Smooth muscle cell (in vitro differentiated cells): ENCODE measurements around the gene LYZL2. TPM values are rescaled to one million over a fixed set of nuclear protein-coding genes. Genes with fewer than 3 reads are reported as not detected.
"Not testable (repeated sequence)": the region's sequence is repeated elsewhere in the genome, so short reads cannot be mapped to it uniquely, and the experiment has no call there.

ENCODE experiments used
- DNase-seq: peaks from one replicate; lab custom pipeline; 2025; ENCODE audit not compliant: unreplicated experiment; lab: John Stamatoyannopoulos, UW
- H2AFZ ChIP-seq: fragments of 200-600 bp; sonication (generic); 2 replicates; pipeline ENCODE4 v1.6.0; 2016; ENCODE audit warnings: antibody characterized with exemption, low read depth, mild to moderate bottlenecking
- H3F3A ChIP-seq: fragments of 200-600 bp; sonication (generic); 2 replicates; pipeline ENCODE4 v1.6.0; 2017; ENCODE audit warnings: antibody characterized with exemption, low read depth
- H3K27ac ChIP-seq: fragments of 200-600 bp; sonication (generic); 2 replicates; pipeline ENCODE4 v1.5.1; 2016; ENCODE audit warnings: low read depth, mild to moderate bottlenecking
- H3K27me3 ChIP-seq: fragments of 200-600 bp; sonication (generic); 2 replicates; pipeline ENCODE4 v1.6.1; 2016; ENCODE audit warnings: low read depth, mild to moderate bottlenecking
- H3K36me3 ChIP-seq: fragments of 200-600 bp; sonication (generic); 2 replicates; pipeline ENCODE4 v1.5.1; 2016; ENCODE audit warnings: low read depth
- H3K4me1 ChIP-seq: fragments of 200-600 bp; sonication (generic); 2 replicates; pipeline ENCODE4 v1.5.1; 2016; ENCODE audit warnings: low read depth
- H3K4me2 ChIP-seq: fragments of 200-600 bp; sonication (generic); 2 replicates; pipeline ENCODE4 v1.6.0; 2016; ENCODE audit warnings: mild to moderate bottlenecking
- H3K4me3 ChIP-seq: fragments of 200-600 bp; sonication (generic); 2 replicates; pipeline ENCODE4 v1.5.1; 2016; ENCODE audit warnings: mild to moderate bottlenecking
- H3K79me2 ChIP-seq: fragments of 200-600 bp; sonication (generic); 2 replicates; pipeline ENCODE4 v1.6.0; 2016; ENCODE audit warnings: low read depth, mild to moderate bottlenecking
- H3K9ac ChIP-seq: fragments of 200-600 bp; sonication (generic); 2 replicates; pipeline ENCODE4 v1.6.0; 2016; ENCODE audit warnings: low read depth
- H3K9me3 ChIP-seq: fragments of 200-600 bp; sonication (generic); replicated peaks from 2 replicates; pipeline ENCODE4 v1.5.1; 2016; ENCODE audit warnings: low read depth
- H4K20me1 ChIP-seq: fragments of 200-600 bp; sonication (generic); 2 replicates; pipeline ENCODE4 v1.6.0; 2016; ENCODE audit warnings: low read depth
- CTCF ChIP-seq: fragments of 200-600 bp; sonication (generic); IDR thresholded peaks from 2 replicates; pipeline ENCODE4 v1.5.1; 2017; ENCODE audit warnings: borderline replicate concordance, mild to moderate bottlenecking, antibody characterized with exemption; ENCODE audit not compliant: insufficient read depth, poor library complexity, severe bottlenecking
- WGBS: methylation state at CpG from one replicate; pipeline ENCODE4 v1.1.7; 2016; ENCODE audit warnings: low lambda C conversion rate; 5-methylcytosine and 5-hydroxymethylcytosine counted together
- polyA plus RNA-seq: library from polyadenylated mRNA; unstranded; fragments of >200 nt; fragmentation: Nextera tagmentation; extraction: Ambion mirVana; gene quantifications from 2 replicates; pipeline ENCODE4 v1.2.1, GENCODE V29; 2016
- total RNA-seq: library from RNA; depleted of rRNA; stranded (reverse); fragments of >200 nt; gene quantifications from 2 replicates; pipeline ENCODE4 v1.2.3, GENCODE V29; 2014

The LYZL2 gene
- total and polyA plus RNA-seq, 2 experiments from 2014 or later, result not detected

- Histone ChIP-seq H4K20me1 (no peaks in the 10 kb centered on the region), H3K4me2 (no peak overlapping the region), H3F3A (no peaks in the 10 kb centered on the region), H3K27me3 (peaks cover 9% of the 10 kb centered on the region), H3K36me3 (no peaks in the 10 kb centered on the region), H2AFZ (no peak overlapping the region), H3K4me1 (no peaks in the 10 kb centered on the region), H3K9me3 (no peaks in the 10 kb centered on the region), H3K27ac (no peak overlapping the region), H3K9ac (no peak overlapping the region), H3K4me3 (no peak overlapping the region), H3K79me2 (no peaks in the 10 kb centered on the region)
- DNase-seq, result no peak
- no peak for TF ChIP-seq CTCF
- WGBS, result 69% methylated on average over 6 of the region's 6 CpGs
These were observed 33.5 kb downstream of the LYZL2 start for GRCh38 chr10:30596013-30596412.

DNA sequence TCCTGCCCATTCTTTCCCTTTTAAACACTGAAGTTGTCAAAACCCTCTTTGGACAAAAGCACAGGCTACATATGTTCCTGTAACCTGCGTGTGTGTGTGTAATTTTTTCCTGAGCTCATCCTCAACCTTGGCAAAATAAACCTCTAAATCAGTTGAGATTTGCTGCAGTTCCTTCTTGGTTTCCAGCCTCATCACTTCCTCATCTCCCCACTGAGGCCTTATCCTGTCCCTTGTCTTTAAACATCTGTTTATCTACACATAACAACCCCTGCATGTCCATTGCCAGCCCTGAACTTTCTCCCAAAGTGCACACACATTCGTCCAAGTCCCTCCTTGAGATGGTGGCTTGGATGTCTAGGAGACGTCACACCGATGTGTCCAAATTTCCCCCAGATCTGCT lies 35.5 kb downstream of the LYZL2 start:
- H4K20me1 ChIP-seq, result no peaks in the 10 kb centered on the region
- TF ChIP-seq CTCF, result no peak
- no peak overlapping the region for H3K9ac ChIP-seq
- no peak for DNase-seq
- 89% methylated on average over 4 of the region's 4 CpGs for WGBS
- no peak overlapping the region for H3K4me3 ChIP-seq
- no peak overlapping the region for H2AFZ ChIP-seq
- peaks cover 9% of the 10 kb centered on the region for H3K27me3 ChIP-seq
- H3K79me2 ChIP-seq, result no peaks in the 10 kb centered on the region
- no peak overlapping the region for H3K27ac ChIP-seq
- H3F3A ChIP-seq, result no peaks in the 10 kb centered on the region
- no peaks in the 10 kb centered on the region for H3K36me3 ChIP-seq
- no peaks in the 10 kb centered on the region for H3K9me3 ChIP-seq
- H3K4me2 ChIP-seq, result no peak overlapping the region
- no peaks in the 10 kb centered on the region for H3K4me1 ChIP-seq

DNA sequence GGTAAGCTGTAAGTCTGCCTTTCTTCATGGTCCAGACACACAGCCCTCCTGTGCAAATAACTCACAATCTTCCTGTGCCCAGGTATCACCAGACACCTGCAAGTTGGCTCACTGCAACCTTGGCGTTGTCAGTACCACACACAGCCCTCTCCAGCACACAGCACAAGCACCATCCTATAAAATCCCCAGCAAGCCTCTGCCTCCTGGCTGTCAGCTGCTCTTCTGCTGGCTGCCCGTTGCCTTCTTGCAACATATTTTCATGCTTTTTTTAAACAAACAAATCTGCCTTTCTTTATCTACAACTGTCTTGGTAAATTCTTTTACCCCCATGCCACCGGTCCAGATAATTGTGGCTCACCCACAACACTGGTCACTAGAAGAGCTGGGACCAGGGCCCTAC lies 36.8 kb downstream of the LYZL2 start:
- H3K9me3 ChIP-seq, H4K20me1 ChIP-seq, H3K79me2 ChIP-seq, H3K9ac ChIP-seq, H3K4me1 ChIP-seq, H3K27ac ChIP-seq, H2AFZ ChIP-seq, DNase-seq, H3F3A ChIP-seq, H3K4me2 ChIP-seq, H3K36me3 ChIP-seq, H3K4me3 ChIP-seq, H3K27me3 ChIP-seq: not testable (repeated sequence)
- WGBS, result 56% methylated on average over 3 of the region's 3 CpGs

- Histone ChIP-seq H3K9ac (no peak overlapping the region), H4K20me1 (no peaks in the 10 kb centered on the region), H3K4me1 (no peaks in the 10 kb centered on the region), H3K4me3 (no peak overlapping the region), H3K36me3 (no peaks in the 10 kb centered on the region), H3F3A (no peaks in the 10 kb centered on the region), H2AFZ (no peak overlapping the region), H3K27me3 (peaks cover 9% of the 10 kb centered on the region), H3K27ac (no peak overlapping the region), H3K79me2 (no peaks in the 10 kb centered on the region), H3K9me3 (no peaks in the 10 kb centered on the region), H3K4me2 (no peak overlapping the region)
- 3% methylated on average over 5 of the region's 5 CpGs for WGBS
- no peak for DNase-seq
- TF ChIP-seq CTCF, result peak; percentile 69
These were observed 38.3 kb downstream of the LYZL2 start for GRCh38 chr10:30591249-30591670.
